Endodermal cell (in vitro differentiated cells): ENCODE data around the gene MAN1B1. TPM values are rescaled to one million over a fixed set of nuclear protein-coding genes. Genes with fewer than 3 reads are reported as not detected.

Source experiments
- DNase-seq: peaks from one replicate; pipeline ENCODE4 v3.0.0-alpha.2; 2017
- H3K27ac ChIP-seq: 2 replicates; pipeline ENCODE4 v1.5.1; 2013; ENCODE audit warnings: mild to moderate bottlenecking, low read depth, low read length, moderate library complexity
- H3K27me3 ChIP-seq: 2 replicates; pipeline ENCODE4 v1.6.1; 2013; ENCODE audit warnings: mild to moderate bottlenecking, low read length, moderate library complexity; ENCODE audit not compliant: insufficient read depth, control insufficient read depth, poor library complexity, severe bottlenecking
- H3K36me3 ChIP-seq: 2 replicates; pipeline ENCODE4 v1.7.0; 2013; ENCODE audit warnings: mild to moderate bottlenecking, low read length, moderate library complexity; ENCODE audit not compliant: control insufficient read depth, insufficient read depth
- H3K4me1 ChIP-seq: one replicate; pipeline ENCODE4 v1.7.0; 2013; ENCODE audit warnings: low read length; ENCODE audit not compliant: control insufficient read depth, insufficient read depth
- H3K4me3 ChIP-seq: 2 replicates; pipeline ENCODE4 v1.5.1; 2013; ENCODE audit warnings: mild to moderate bottlenecking, low read length, moderate library complexity
- H3K9ac ChIP-seq: 2 replicates; pipeline ENCODE4 v1.6.1; 2013; ENCODE audit warnings: mild to moderate bottlenecking, low read length, moderate library complexity; ENCODE audit not compliant: poor library complexity, severe bottlenecking; ENCODE audit errors: extremely low read depth
- H3K9me3 ChIP-seq: 2 replicates; pipeline ENCODE4 v1.6.1; 2013; ENCODE audit warnings: mild to moderate bottlenecking, low read length, moderate library complexity; ENCODE audit not compliant: control insufficient read depth
- H3K27ac Mint-ChIP-seq: 2 replicates; pipeline ENCODE4 v1.8.0; 2020; ENCODE audit warnings: mixed read lengths
- H3K27me3 Mint-ChIP-seq: 2 replicates; pipeline ENCODE4 v1.8.0; 2021; ENCODE audit warnings: mild to moderate bottlenecking, mixed read lengths; ENCODE audit not compliant: insufficient read depth
- H3K36me3 Mint-ChIP-seq: 2 replicates; pipeline ENCODE4 v1.8.0; 2020; ENCODE audit warnings: low read depth, mixed read lengths
- H3K4me1 Mint-ChIP-seq: 2 replicates; pipeline ENCODE4 v1.8.0; 2020; ENCODE audit warnings: mixed read lengths
- H3K4me3 Mint-ChIP-seq: 2 replicates; pipeline ENCODE4 v1.8.0; 2020; ENCODE audit warnings: mild to moderate bottlenecking, moderate library complexity, mixed read lengths
- H3K9me3 Mint-ChIP-seq: 2 replicates; pipeline ENCODE4 v1.8.0; 2020; ENCODE audit warnings: mild to moderate bottlenecking, mixed read lengths
- CTCF ChIP-seq: fragments of 200-600 bp; sonication (generic); conservative IDR thresholded peaks from 2 replicates; pipeline ENCODE4 v1.5.0; 2021; ENCODE audit warnings: antibody characterized with exemption, mild to moderate bottlenecking
- WGBS, 2 experiments: methylation state at CpG; one replicate each; pipeline versions ENCODE4 v1.1.5 to v1.1.7; 2013; ENCODE audit warnings: missing lambda C conversion rate in 2 of 2, mixed read lengths in 1 of 2; ENCODE audit not compliant: insufficient coverage in 1 of 2, insufficient read length in 1 of 2; 5-methylcytosine and 5-hydroxymethylcytosine counted together
- total RNA-seq, 2 donors: library from RNA; stranded (reverse); fragmentation: NEBNext Ultra II Directional in 1 of 2; extraction: Animal tissue kit (Norgen Biotek cat#: 25700) in 1 of 2; gene quantifications; 2 replicates in 1 of 2; 3 replicates in 1 of 2; pipeline ENCODE4 v1.2.1, GENCODE V29; 2021

The MAN1B1 gene
- total RNA-seq, 2 donors from 2014 or later, result 62.1 to 63.5 TPM

GRCh38 chr9:137048655-137049543, 37.9 kb upstream of the MAN1B1 start:
- Histone ChIP-seq H3K27ac (no peak overlapping the region), H3K4me1 (peaks cover 6% of the 10 kb centered on the region), H3K9me3 (no peaks in the 10 kb centered on the region), H3K4me3 (no peak overlapping the region), H3K9ac (no peak overlapping the region), H3K27me3 (peaks cover 83% of the 10 kb centered on the region), H3K36me3 (no peaks in the 10 kb centered on the region)
- Mint-ChIP-seq H3K27ac (no peak overlapping the region), H3K27me3 (peaks cover 73% of the 10 kb centered on the region), H3K4me1 (no peaks in the 10 kb centered on the region), H3K9me3 (no peaks in the 10 kb centered on the region), H3K36me3 (no peaks in the 10 kb centered on the region), H3K4me3 (no peak overlapping the region)
- WGBS, 2 experiments, result 60 to 66% methylated on average over 23 to 72 of the region's 72 CpGs
- DNase-seq, result peak; percentile 80
- TF ChIP-seq CTCF, result no peak

GRCh38 chr9:137049544-137050449, 37.0 kb upstream of the MAN1B1 start:
- WGBS, 2 experiments, result 50 to 51% methylated on average over 14 to 38 of the region's 38 CpGs
- Mint-ChIP-seq H3K27ac (no peak overlapping the region), H3K4me3 (no peak overlapping the region), H3K27me3 (peaks cover 72% of the 10 kb centered on the region), H3K36me3 (no peaks in the 10 kb centered on the region), H3K4me1 (peaks cover 2% of the 10 kb centered on the region), H3K9me3 (no peaks in the 10 kb centered on the region)
- Histone ChIP-seq H3K36me3 (no peaks in the 10 kb centered on the region), H3K4me1 (peaks cover 3% of the 10 kb centered on the region), H3K4me3 (no peak overlapping the region), H3K27me3 (peaks cover 84% of the 10 kb centered on the region), H3K9me3 (no peaks in the 10 kb centered on the region), H3K9ac (no peak overlapping the region), H3K27ac (no peak overlapping the region)
- DNase-seq, result peak; percentile 90
- TF ChIP-seq CTCF, result peak; percentile 83

- H3K36me3 Mint-ChIP-seq, result no peaks in the 10 kb centered on the region
- H3K27me3 Mint-ChIP-seq, result peaks cover 67% of the 10 kb centered on the region
These were observed 36.2 kb upstream of the MAN1B1 start for GRCh38 chr9:137050570-137050969.

More at GRCh38 chr9:137050570-137050969, 36.2 kb upstream of the MAN1B1 start:
- Mint-ChIP-seq H3K4me1 (peaks cover 2% of the 10 kb centered on the region), H3K9me3 (no peaks in the 10 kb centered on the region), H3K4me3 (no peak overlapping the region), H3K27ac (no peak overlapping the region)
- Histone ChIP-seq H3K9me3 (no peaks in the 10 kb centered on the region), H3K4me3 (no peak overlapping the region), H3K36me3 (no peaks in the 10 kb centered on the region), H3K27ac (no peak overlapping the region), H3K27me3 (peaks cover 81% of the 10 kb centered on the region), H3K9ac (no peak overlapping the region), H3K4me1 (no peaks in the 10 kb centered on the region)
- DNase-seq, result no peak
- TF ChIP-seq CTCF, result no peak
- WGBS, 2 experiments, result 71 to 80% methylated on average over 4 to 5 of the region's 5 CpGs
